ENCODE measurements around the gene GOLGA6L7. TPM values are rescaled to one million over a fixed set of nuclear protein-coding genes. Genes with fewer than 3 reads are reported as not detected.
"Not testable (repeated sequence)": the region's sequence is repeated elsewhere in the genome, so short reads cannot be mapped to it uniquely, and the experiment has no call there.

Gene GOLGA6L7
- total RNA-seq, 1 donor from 2014 or later = not detected

DNA sequence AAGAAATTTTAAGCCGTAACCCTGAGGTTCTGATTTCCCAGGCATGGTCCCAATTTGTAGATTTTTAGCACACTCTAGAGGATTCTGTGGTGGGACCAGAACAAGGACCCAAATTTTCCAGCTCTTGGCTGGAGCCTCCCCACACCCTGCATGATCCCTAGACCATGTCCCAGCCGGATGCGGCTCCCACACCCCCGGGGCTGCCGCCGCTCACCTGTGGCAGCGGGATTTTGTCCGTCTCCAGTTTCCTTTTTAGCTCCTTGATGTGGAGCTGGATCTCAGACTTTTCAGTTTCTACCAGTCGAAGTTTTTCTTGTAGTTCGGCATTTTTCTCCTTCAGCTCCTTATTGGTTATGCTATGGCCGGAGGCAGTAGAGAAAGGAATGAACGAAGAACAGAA lies 4.9 kb downstream of the GOLGA6L7 start:
- DNase-seq = not testable (repeated sequence)

DNA sequence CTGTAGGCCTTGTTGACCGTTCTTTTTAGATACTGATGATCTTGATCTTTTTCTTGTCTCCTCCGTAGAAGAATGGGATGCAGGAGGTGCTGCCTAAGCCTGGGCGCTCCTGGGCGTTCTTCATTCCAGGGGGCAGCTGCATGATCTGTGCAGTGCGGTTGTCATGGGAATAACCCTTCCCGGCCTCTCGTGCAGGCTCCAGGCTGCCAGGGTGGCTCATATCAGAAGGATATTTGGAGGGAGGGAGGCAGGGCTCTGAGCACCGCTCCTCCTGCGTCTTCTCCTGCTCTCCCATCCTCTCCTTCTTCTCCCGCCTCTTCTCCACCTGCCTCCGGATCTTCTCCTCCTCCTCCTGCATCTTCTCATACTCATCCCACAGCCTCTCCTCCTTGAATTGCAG lies 6.2 kb downstream of the GOLGA6L7 start:
- not testable (repeated sequence) for DNase-seq

DNA sequence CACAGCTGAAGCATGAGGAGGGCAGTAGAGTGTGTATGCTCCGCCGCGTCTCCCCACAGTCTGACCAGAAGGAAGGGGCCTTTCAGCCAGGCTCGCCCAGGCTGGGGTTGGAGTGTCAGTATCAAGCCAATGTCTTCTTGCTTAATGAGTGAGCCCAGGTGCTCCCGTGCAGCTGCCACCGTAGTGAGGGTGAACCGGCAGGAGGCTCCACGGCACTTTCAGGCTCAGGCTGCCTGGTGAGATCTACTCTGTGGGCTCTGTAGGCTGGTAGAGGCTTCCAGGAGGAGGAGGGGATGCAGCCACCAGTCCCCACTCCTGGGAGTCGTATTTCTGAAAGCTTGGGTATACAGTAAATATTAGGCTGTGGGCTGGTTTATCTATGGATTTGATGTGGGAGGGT lies 8.2 kb downstream of the GOLGA6L7 start:
- DNase-seq = not testable (repeated sequence)

GRCh38 chr15:28834957-28835585 lies 13.4 kb downstream of the GOLGA6L7 start:
- DNase-seq = not testable (repeated sequence)

- DNase-seq = peak; percentile 79
These were observed 16.4 kb downstream of the GOLGA6L7 start for GRCh38 chr15:28831897-28832587.

GRCh38 chr15:28821420-28821819 lies 27.0 kb downstream of the GOLGA6L7 start:
- DNase-seq = not testable (repeated sequence)

- not testable (repeated sequence) for DNase-seq
These were observed 28.5 kb downstream of the GOLGA6L7 start for GRCh38 chr15:28819930-28820295.

DNA sequence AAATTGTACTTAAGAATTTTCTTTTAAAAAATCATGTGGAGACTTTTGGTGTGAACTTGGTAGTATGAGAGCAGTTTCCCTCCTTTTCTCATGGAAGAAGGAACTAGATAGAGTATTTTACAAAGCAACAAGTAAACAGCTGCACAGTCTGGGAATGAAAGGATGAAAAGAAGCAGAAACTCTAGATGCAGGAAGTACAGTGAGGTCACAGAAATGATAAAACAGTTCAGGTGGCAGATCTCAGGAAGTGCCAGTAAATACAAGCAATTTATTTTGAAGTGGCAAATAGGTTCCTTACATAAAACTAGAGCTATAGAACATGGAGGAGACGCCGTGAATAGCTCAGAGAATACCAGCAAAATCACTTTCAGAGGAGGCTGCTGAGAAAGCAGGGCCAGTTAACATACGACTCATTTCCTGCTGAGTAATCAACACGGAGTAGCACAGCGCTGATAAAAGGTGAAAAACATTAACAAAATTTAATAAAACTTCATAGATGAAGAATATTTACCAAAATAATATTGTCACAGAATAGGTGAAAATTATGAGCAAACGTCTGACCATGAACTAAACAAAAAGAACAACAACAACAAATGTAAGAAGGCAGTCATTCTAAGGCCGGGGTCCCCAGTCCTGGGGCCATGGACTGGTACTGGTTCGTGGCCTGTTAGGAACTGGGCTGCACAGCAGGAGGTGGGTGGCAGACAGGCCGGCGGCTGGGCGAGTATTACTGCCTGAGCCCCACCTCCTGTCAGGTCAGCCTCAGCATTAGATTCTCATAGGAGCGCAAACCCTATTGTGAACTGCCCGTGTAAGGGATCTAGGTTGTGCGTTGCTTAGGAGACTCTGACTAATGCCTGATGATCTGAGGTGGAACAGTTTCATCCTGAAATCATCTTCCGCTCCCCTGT lies 29.2 kb downstream of the GOLGA6L7 start:
- not testable (repeated sequence) for DNase-seq

GRCh38 chr15:28818168-28818567 lies 30.3 kb downstream of the GOLGA6L7 start:
- not testable (repeated sequence) for DNase-seq

- DNase-seq = not testable (repeated sequence)
These were observed 34.4 kb downstream of the GOLGA6L7 start for GRCh38 chr15:28814059-28814458.

GRCh38 chr15:28813392-28813791 lies 35.1 kb downstream of the GOLGA6L7 start:
- DNase-seq = not testable (repeated sequence)

DNA sequence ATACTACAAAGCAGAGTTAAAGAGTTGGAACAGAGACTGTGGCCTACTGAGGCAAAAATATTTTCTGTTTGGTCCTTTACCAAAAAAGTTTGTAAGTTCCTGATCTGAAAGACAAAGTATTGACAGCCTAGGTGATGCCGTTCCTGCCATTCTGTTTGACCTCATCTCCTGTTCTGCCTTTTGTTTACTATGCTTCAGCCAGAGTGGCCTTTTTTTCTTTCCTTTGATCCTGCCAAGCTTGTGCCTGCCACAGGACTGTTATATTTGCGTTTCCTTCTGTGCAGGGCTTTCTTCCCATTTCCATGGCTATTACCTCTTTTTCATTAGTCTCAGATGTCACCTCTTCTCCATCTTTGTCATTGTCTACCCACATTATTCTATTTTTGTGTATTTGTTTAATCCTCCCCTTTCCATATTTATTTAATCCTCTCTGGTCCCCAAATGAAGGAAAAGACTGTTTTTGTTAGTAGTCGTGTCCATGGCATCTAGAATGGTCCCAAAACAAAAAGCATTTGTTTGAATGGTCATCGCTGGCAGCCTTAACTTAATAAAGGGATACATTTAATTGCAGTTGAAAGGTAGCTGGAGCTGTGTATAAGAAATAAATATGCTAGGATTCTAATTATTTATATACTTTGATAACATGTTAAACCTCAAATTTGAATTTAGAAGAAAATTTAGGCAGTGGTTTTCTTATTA lies 36.4 kb downstream of the GOLGA6L7 start:
- not testable (repeated sequence) for DNase-seq

GRCh38 chr15:28810444-28810843 lies 38.0 kb downstream of the GOLGA6L7 start:
- DNase-seq = not testable (repeated sequence)

- DNase-seq = not testable (repeated sequence)
These were observed 40.3 kb downstream of the GOLGA6L7 start for GRCh38 chr15:28808136-28808535.

DNA sequence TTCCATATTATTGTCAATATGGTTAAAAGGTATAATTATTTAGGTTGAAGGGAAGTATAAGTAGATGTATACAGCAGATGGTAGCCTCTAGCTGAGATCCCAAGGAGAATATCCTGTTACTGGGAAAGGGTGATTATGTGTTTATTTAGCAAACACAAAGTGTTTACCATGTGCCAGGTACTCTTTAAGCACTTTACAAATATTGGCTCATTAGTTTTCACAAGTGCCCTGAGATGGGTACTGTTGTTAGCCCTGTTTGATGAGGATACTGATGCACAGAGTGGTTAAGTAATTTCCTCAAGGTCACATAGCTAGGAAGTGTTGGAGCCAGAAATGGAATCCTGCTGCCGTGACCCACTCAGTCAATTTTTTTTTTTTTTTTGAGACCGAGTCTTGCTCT lies 48.1 kb downstream of the GOLGA6L7 start:
- DNase-seq = not testable (repeated sequence)

DNA sequence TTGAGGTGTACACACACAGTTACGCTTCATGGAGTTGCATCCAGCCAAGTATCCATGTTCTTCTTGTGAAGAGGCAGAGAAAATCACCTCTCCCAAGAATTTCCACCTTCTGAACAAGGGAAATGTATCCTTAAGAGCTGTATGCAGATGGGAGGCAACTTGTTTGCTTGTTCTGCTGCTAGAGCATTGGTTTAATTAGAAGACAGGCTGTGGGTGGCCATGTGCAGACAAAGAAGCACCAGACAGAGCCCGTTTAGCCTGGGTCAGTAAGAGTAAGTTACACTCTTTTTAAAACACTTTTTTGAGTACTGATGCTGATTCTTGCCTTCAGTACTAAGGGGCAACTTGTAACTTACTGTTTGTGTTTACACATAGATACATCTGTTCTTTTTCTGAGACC lies 50.2 kb downstream of the GOLGA6L7 start:
- not testable (repeated sequence) for DNase-seq

DNA sequence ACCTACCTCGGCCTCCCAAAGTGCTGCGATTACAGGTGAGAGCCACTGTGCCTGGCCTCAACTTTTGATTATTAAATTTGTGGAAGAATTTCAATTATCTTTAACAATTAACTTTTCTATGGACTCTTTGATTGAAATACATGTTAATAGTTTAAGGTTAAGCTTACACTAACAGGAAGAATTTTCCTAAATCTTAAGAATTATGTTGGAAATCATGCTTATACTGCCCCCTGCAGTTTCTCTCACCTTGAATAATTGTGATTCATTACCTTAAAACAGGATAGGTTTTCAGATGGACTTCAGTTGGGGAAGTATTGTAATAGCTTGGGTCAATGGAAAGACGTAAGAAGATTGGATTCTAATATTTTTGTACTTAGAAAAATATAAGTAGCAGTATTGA lies 54.2 kb downstream of the GOLGA6L7 start:
- not testable (repeated sequence) for DNase-seq

Other genes with a start within 250 kb of the GOLGA6L7 start
- 0.10 TPM for gene GOLGA8M, start 136.2 kb downstream of the GOLGA6L7 start, total RNA-seq
- gene APBA2, start 37.3 kb upstream of the GOLGA6L7 start, total RNA-seq = 8.1 TPM